Measurements from ENCODE around the gene PDZD4. TPM values are rescaled to one million over a fixed set of nuclear protein-coding genes. Genes with fewer than 3 reads are reported as not detected.

PDZD4 gene
- total and polyA plus RNA-seq, 9 of the 15 experiments (the other 6 are each of a cell fraction or from before 2014, with no cell fraction given): 0.05 to 0.38 (median 0.07) TPM; not detected in 5

GRCh38 chrX:153862369-153863250 is 32.3 kb upstream of the PDZD4 start:
- Histone ChIP-seq H3K4me3 (no peak overlapping the region), H3K27ac (ENCODE audit: extremely low read depth, low read depth, low read length) (no peak overlapping the region), H3K4me1 (replicated peaks in 1 of 2; ENCODE audit: control insufficient read depth in 2 of 2, insufficient read depth in 2 of 2, low read length in 2 of 2) (peaks cover 0 to 33% of the 10 kb centered on the region in 2 experiments; a peak in 2 of 5 replicates), H4K20me1 (replicated peaks; ENCODE audit: control insufficient read depth, insufficient read depth, low read length) (no peaks in the 10 kb centered on the region), H3K27me3 (ENCODE audit: control insufficient read depth in 2 of 2, insufficient read depth in 2 of 2, low read length in 2 of 2) (peaks cover 20 to 68% of the 10 kb centered on the region in 2 experiments), H3K36me3 (ENCODE audit: control insufficient read depth, insufficient read depth, low read length) (no peaks in the 10 kb centered on the region), H3K9ac (ENCODE audit: insufficient read depth in 1 of 2, low read depth in 2 of 2, low read length in 2 of 2) (no peak overlapping the region), H3K79me2 (ENCODE audit: control insufficient read depth, insufficient read depth, low read length) (no peaks in the 10 kb centered on the region), H2AFZ (ENCODE audit: low read depth, low read length) (no peak overlapping the region), H3K9me3 (replicated peaks; ENCODE audit: control insufficient read depth, insufficient read depth, low read depth, low read length) (no peaks in the 10 kb centered on the region), H3K9me1 (ENCODE audit: control insufficient read depth, insufficient read depth, low read length) (no peaks in the 10 kb centered on the region), H3K4me2 (ENCODE audit: insufficient read depth, low read length) (no peak overlapping the region)
- 21% methylated on average over 18 of the region's 22 CpGs for WGBS (ENCODE audit: insufficient coverage, low coverage, missing lambda C conversion rate)
- intact Hi-C loops (cut with micrococcal nuclease) (no loop called here), in situ Hi-C loops (cut with MboI) (no loop called here)
- ATAC-seq (no peak), DNase-seq (ENCODE audit: extremely low read depth in 1 of 4, low spot score in 3 of 4) (no peak), FAIRE-seq (no peak)
- POLR2A ChIA-PET: interaction anchor here (0.5 kb wide), 1 partner anchor 189 kb away, joined by 3 read pairs; no protein-coding TSS in a partner anchor
- BruUV-seq (replicated peaks): no TSS peak
- CTCF ChIA-PET (ENCODE audit: low intra/inter-chr PET ratio): no interaction called here
- no peak for TF ChIP-seq MGA (IDR thresholded peaks at IDR 0.05)

All from K562 (cell line).